Breast epithelium (tissue), 3 donors: ENCODE measurements around the gene SLC10A2.

ENCODE experiments used
- POLR2A ChIP-seq: fragments of 450-650 bp; IDR thresholded peaks from one replicate; pipeline ENCODE4 v1.6.1; 2016; ENCODE audit warnings: antibody characterized with exemption, mild to moderate bottlenecking, moderate library complexity
- POLR2AphosphoS5 ChIP-seq, 3 donors: sonication (generic); formaldehyde crosslinking; IDR thresholded peaks; one replicate each; pipeline ENCODE4 v1.6.1; 2017; ENCODE audit warnings: antibody characterized with exemption in 3 of 3
- TF ChIP-seq, protein P1 (sequence below), 3 donors: fragments of 450-650 bp; IDR thresholded peaks; one replicate each; pipeline ENCODE4 v1.5.1; 2016 to 2017; ENCODE audit warnings: antibody characterized with exemption in 3 of 3, mild to moderate bottlenecking in 3 of 3, moderate library complexity in 3 of 3

- TF ChIP-seq, protein P1, sequence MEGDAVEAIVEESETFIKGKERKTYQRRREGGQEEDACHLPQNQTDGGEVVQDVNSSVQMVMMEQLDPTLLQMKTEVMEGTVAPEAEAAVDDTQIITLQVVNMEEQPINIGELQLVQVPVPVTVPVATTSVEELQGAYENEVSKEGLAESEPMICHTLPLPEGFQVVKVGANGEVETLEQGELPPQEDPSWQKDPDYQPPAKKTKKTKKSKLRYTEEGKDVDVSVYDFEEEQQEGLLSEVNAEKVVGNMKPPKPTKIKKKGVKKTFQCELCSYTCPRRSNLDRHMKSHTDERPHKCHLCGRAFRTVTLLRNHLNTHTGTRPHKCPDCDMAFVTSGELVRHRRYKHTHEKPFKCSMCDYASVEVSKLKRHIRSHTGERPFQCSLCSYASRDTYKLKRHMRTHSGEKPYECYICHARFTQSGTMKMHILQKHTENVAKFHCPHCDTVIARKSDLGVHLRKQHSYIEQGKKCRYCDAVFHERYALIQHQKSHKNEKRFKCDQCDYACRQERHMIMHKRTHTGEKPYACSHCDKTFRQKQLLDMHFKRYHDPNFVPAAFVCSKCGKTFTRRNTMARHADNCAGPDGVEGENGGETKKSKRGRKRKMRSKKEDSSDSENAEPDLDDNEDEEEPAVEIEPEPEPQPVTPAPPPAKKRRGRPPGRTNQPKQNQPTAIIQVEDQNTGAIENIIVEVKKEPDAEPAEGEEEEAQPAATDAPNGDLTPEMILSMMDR (IDR thresholded peaks at IDR 0.05), result no peak
- no peak for TF ChIP-seq POLR2A
- TF ChIP-seq POLR2AphosphoS5 (IDR thresholded peaks at IDR 0.05), result no peak
These were observed 34.6 kb upstream of the SLC10A2 start for GRCh38 chr13:103100830-103101229.
